GM10847 (cell line): ENCODE results near the gene TUBGCP4.

Experiments
- POLR2A ChIP-seq: IDR thresholded peaks from 2 replicates; pipeline ENCODE4 v1.6.1; 2011; ENCODE audit not compliant: insufficient read length; ENCODE audit errors: extremely low read depth

TUBGCP4 gene

DNA sequence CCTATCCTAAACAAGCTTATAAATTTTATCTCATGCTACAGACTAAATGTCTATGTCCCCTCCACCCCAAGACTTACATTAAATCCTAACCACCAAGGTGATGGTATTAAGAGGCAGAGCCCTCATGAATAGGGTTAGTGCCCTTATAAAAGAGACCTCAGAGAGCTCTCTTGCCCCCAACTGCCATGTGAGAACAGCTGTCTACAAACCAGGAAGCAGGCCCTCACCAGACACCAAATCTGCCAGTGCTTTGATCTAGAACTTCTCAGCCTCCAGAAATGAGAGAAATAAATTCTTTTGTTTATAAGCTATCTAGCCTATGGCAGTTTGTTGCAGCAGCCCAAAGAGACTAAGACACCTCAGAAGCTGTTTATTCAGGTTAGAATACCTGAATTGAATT, 63.5 kb downstream of the TUBGCP4 start:
- TF ChIP-seq POLR2A = no peak

DNA sequence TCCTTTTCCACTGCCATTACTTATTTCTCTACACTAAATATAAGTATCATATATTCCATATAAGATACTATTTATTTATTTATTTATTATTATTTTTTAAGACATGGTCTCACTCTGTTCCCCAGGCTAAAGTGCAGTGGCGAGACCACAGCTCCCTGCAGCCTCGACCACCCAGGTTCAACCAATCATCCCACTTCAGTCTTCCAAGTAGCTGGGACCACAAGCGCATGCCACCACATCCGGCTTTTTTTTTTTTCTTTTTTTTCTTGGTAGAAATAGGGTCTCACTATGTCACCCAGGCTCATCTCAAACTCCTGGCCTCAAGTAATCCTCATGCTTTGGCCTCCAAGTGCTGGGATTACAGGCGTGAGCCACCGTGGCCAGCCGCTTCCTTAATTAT, 65.5 kb downstream of the TUBGCP4 start:
- TF ChIP-seq POLR2A = no peak

DNA sequence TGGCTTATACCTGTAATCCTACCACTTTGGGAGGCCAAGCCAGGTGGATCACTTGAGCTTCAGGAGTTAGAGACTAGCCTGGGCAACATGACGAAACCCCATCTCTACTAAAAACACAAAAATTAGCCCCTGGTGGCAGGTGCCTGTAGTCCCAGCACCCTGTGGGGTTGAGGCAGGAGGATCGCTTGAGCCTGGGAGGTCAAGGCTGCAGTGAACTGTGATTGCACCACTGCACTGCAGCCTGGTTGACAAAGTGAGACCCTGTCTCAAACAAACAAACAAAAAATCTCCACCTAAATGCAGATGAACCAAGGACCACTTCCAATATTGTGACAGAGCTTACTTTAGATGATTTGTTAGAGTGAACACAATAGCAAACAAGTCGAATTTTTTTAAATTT, 68.4 kb downstream of the TUBGCP4 start:
- no peak for TF ChIP-seq POLR2A

DNA sequence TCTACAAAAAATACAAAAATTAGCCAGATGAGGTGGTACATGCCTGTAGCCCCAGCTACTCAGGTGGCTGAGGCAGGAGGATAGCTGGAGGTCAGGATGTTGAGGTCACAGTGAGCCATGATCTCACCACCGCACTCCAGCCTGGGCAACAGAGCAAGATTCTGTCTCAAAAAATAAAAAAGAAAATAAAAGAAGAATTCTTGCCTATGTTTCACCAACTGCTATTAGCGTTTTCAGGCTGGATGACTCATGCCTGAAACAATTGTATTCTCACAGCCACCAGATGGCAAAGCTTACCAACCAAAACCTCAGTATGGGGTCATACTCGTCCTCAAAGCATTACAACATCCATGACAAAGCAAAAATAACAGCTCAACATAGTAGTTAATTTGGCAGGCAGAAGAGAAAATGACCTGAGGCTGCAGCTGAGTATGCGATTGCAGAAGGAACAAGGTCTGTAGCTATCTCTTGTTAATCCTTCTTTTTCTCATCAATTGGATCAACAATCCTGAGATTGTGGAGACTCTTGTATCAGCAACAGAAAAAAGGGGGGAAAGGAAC, 69.9 kb downstream of the TUBGCP4 start:
- no peak for TF ChIP-seq POLR2A

DNA sequence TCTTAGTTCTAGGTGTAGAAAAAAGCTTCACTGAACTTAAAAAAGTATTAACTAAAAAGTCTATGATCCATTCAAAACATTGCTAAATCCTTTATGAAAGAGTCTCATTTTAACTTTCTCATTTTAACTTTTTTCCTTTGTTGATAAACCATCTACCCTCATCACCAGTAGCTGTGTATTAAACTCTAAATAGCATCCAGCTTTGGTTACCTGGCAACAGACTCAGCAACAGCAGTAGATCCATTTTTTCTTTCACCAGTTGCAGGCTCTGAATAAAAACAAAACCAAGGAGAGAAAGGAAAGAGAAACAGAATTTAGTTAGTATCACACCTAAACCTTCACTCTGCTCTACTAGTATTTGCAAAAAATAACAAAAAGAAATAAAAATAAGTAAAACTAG, 70.4 kb downstream of the TUBGCP4 start:
- no peak for TF ChIP-seq POLR2A

DNA sequence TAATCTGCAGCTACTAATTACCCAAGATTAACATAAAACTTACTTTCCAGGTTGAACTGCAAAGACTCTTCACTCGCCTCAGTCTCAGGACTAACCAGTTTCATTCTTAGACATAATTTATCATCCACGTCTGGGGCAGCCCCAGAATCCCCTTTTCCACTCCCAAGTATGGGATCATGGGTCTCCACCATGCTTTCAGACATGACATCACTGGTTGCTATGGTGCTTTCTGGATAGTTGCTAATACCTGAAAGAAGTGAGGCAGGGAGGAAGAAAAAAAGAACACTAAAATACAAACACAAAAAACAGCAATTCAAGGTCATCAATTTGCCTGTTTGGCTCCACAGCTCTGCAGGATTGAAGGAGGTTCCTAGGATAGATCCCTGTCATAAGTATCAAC, 75.4 kb downstream of the TUBGCP4 start:
- no peak for TF ChIP-seq POLR2A

DNA sequence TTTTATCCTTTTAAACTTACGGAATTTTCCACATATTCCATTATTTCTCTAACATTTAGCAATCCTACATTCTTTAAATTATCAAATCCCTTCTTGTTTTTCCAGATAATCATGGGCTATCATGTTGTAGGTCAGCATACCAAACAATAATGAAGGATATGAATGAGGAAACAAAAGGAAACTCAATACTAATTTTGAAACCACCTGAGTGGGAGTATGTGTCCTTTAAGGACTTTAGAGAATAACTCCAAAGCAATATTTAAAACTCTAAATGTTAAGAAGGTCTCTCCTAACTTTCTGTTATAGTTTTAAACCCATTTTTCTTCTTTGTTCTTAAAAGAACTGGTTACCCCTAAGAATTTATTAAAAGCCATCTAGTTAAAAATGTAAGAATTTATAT, 79.1 kb downstream of the TUBGCP4 start:
- TF ChIP-seq POLR2A = no peak
